ENCODE results near the gene STK26. TPM values are rescaled to one million over a fixed set of nuclear protein-coding genes. Genes with fewer than 3 reads are reported as not detected.

Gene STK26
- polyA plus RNA-seq, 1 donor from 2014 or later, result 8.8 TPM

GRCh38 chrX:132063334-132063733, 40.2 kb downstream of the STK26 start:
- no peak overlapping the region for H2AFZ ChIP-seq (ENCODE audit: low read depth, low read length)
- H3K27me3 ChIP-seq (ENCODE audit: insufficient read depth, low read depth, low read length), result no peaks in the 10 kb centered on the region
- H3K9me3 ChIP-seq (ENCODE audit: low read length), result no peaks in the 10 kb centered on the region
- no peaks in the 10 kb centered on the region for H3K36me3 ChIP-seq (ENCODE audit: insufficient read depth, low read length)
- no peak overlapping the region for H3K27ac ChIP-seq (ENCODE audit: low read length)
- no peaks in the 10 kb centered on the region for H4K20me1 ChIP-seq (ENCODE audit: insufficient read depth)
- H3K9me2 ChIP-seq (ENCODE audit: insufficient read depth, low read length), result no peaks in the 10 kb centered on the region
- H3K4me2 ChIP-seq (ENCODE audit: low read length), result no peak overlapping the region
- no peaks in the 10 kb centered on the region for H3K79me2 ChIP-seq (replicated peaks; ENCODE audit: insufficient read depth, low read length)
- TF ChIP-seq POLR2AphosphoS5 (IDR thresholded peaks at IDR 0.05) (no peak), RAD21 (conservative IDR thresholded peaks at IDR 0.05) (no peak), EZH2 (IDR thresholded peaks at IDR 0.05; ENCODE audit: borderline replicate concordance, insufficient read depth, low read length, poor library complexity, severe bottlenecking) (no peak), CTCF (IDR thresholded peaks at IDR 0.05; ENCODE audit: poor library complexity, severe bottlenecking) (no peak), TAF1 (IDR thresholded peaks at IDR 0.05; ENCODE audit: low read depth) (no peak), REST (IDR thresholded peaks at IDR 0.05; ENCODE audit: borderline replicate concordance) (no peak), EP300 (conservative IDR thresholded peaks at IDR 0.05; ENCODE audit: poor library complexity, severe bottlenecking) (no peak), MXI1 (conservative IDR thresholded peaks at IDR 0.05; ENCODE audit: poor library complexity, severe bottlenecking) (no peak), SMC3 (conservative IDR thresholded peaks at IDR 0.05; ENCODE audit: poor library complexity) (no peak)
- no peak overlapping the region for H3K9ac ChIP-seq (ENCODE audit: low read length)
- no peaks in the 10 kb centered on the region for H3F3A ChIP-seq (ENCODE audit: insufficient read depth, low read length, poor library complexity, severe bottlenecking)
- H3K4me3 ChIP-seq (ENCODE audit: low read length), result no peak overlapping the region

GRCh38 chrX:132063862-132064261, 40.8 kb downstream of the STK26 start:
- H3F3A ChIP-seq (ENCODE audit: insufficient read depth, low read length, poor library complexity, severe bottlenecking), result no peaks in the 10 kb centered on the region
- H3K36me3 ChIP-seq (ENCODE audit: insufficient read depth, low read length), result no peaks in the 10 kb centered on the region
- no peaks in the 10 kb centered on the region for H4K20me1 ChIP-seq (ENCODE audit: insufficient read depth)
- no peaks in the 10 kb centered on the region for H3K27me3 ChIP-seq (ENCODE audit: insufficient read depth, low read depth, low read length)
- no peaks in the 10 kb centered on the region for H3K9me2 ChIP-seq (ENCODE audit: insufficient read depth, low read length)
- H3K27ac ChIP-seq (ENCODE audit: low read length), result no peak overlapping the region
- H2AFZ ChIP-seq (ENCODE audit: low read depth, low read length), result no peak overlapping the region
- no peak overlapping the region for H3K9ac ChIP-seq (ENCODE audit: low read length)
- H3K4me2 ChIP-seq (ENCODE audit: low read length), result no peak overlapping the region
- TF ChIP-seq TAF1 (IDR thresholded peaks at IDR 0.05; ENCODE audit: low read depth) (no peak), POLR2AphosphoS5 (IDR thresholded peaks at IDR 0.05) (no peak), CTCF (IDR thresholded peaks at IDR 0.05; ENCODE audit: poor library complexity, severe bottlenecking) (no peak), SMC3 (conservative IDR thresholded peaks at IDR 0.05; ENCODE audit: poor library complexity) (no peak), MXI1 (conservative IDR thresholded peaks at IDR 0.05; ENCODE audit: poor library complexity, severe bottlenecking) (no peak), EP300 (conservative IDR thresholded peaks at IDR 0.05; ENCODE audit: poor library complexity, severe bottlenecking) (no peak), REST (IDR thresholded peaks at IDR 0.05; ENCODE audit: borderline replicate concordance) (no peak), RAD21 (conservative IDR thresholded peaks at IDR 0.05) (no peak)
- no peak overlapping the region for H3K4me3 ChIP-seq (ENCODE audit: low read length)
- no peaks in the 10 kb centered on the region for H3K79me2 ChIP-seq (replicated peaks; ENCODE audit: insufficient read depth, low read length)
- H3K9me3 ChIP-seq (ENCODE audit: low read length), result no peaks in the 10 kb centered on the region
